GM18519 (cell line): ENCODE measurements around the gene RAPGEF5.

Experiments
- ATAC-seq: cut with Tn5 transposase; IDR thresholded peaks from one replicate; pipeline ENCODE4 v1.9.1; 2021; ENCODE audit warnings: mild to moderate bottlenecking, moderate library complexity; ENCODE audit not compliant: unreplicated experiment, low FRiP score

RAPGEF5 gene

GRCh38 chr7:22275661-22276060 lies 81.3 kb downstream of the RAPGEF5 start:
- ATAC-seq, result no peak

DNA sequence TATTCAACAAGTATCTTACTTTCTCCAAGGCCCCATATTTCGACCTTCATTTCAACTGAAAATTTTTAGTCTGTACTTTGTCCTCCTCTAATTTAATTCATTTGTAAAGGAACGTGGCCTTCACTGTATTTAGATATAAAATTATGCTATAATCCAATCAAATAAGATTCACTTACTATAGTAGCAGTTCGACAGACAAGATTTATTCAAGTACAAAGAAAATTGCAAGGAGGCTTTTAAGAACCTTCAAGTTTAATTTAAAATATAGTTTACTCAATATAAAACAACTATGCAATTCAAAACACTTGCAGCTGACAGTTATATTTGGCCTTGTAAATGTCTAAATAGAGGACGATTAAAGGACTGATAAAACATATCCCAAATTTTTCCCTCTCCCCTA lies 85.6 kb downstream of the RAPGEF5 start:
- no peak for ATAC-seq

GRCh38 chr7:22270371-22270770 lies 86.6 kb downstream of the RAPGEF5 start:
- ATAC-seq, result no peak

GRCh38 chr7:22269963-22270362 lies 87.0 kb downstream of the RAPGEF5 start:
- ATAC-seq, result no peak

DNA sequence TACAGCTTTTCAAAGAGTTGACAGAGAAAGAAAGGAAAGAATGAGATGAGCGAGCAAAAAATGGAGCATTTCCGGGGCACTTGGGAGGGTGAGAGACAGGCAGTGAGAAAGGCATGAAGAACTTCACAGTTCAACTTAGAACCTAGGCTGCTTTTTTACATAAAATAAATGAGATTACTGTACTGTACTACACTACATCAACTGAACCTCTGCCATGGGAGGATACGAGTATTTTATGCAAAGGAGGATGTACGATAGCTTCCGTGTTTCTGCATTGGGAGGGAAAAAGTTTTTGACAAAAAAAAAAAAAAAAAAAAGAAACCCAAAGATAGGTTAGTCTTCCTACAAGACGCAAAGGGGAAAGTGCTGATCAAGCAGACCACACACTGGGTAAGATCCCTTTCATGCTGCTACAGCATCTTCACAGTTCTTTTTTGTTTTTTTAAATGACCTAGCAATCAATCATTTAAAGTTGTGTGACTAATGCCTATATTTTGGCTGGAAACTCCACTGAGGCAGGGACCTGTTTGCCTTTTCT lies 88.0 kb downstream of the RAPGEF5 start:
- ATAC-seq, result no peak

DNA sequence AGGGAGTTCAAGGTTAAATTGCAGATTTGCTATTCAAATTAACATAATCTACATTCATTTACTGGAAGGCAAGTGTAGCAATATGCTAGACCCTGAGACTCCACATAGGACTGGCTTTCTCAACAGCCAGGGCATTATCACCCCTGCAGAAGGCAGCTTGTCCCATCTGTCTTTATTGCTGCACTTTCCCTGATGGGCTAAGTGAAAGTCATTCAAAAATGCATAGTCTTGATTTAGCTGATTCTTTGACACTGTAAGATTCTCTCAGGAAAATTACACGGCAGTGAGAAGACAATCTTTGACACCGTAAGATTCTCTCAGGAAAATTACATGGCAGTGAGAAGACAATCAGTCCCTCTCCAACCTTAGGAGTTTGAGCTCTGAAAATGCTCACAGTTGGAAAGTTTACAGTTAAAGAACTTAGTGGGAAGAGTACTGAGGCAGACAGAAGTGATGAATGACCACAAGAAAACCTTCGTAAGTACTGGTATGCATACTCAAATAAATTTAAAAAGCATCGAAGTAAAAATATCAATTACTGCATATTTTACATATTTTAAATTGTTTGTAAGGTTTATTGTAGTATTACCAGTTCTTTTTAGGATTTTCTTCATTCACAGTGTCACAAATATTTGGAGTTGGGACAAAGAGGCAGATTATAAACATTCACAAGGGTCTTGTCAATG lies 88.9 kb downstream of the RAPGEF5 start:
- no peak for ATAC-seq

DNA sequence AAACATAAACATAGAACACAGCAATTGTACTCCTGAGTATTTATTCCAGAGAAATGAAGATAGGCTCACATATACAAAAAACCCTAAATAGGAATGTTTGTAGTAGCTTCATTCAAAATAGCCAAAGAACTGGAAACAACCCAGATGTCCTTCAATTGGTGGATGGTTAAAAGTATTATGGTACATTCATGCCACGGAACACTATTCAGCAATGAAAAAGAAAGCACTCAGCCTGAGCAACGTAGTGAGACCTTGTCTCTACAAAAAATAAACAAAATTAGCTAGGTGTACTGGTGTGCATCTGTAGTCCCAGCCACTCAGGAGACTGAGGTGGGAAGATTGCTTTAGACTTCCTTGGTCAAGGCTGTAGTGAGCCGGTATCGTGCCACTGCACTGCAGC lies 94.4 kb downstream of the RAPGEF5 start:
- ATAC-seq, result no peak

GRCh38 chr7:22256541-22257096 lies 100.3 kb downstream of the RAPGEF5 start:
- ATAC-seq, result no peak

- no peak for ATAC-seq
Measured at GRCh38 chr7:22255834-22256233, 101.1 kb downstream of the RAPGEF5 start.

DNA sequence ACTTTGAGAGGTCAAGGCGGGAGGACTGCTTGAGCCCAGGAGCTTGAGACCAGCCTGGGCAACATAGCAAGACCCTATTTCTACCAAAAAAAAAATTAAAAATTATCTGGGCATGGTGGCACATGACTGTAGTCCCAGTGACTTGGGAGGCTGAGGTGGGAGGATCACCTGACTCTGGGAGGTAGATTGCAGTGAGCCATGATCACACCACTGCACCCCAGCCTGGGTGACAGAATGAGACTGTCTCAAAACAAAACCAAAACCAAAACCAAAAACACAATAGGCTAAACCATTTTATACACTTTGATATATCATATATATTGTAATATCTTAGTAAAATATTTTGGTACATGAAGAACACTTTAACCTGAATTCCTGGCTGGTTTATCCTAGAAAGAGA lies 101.6 kb downstream of the RAPGEF5 start:
- no peak for ATAC-seq

GRCh38 chr7:22252936-22253536 lies 103.9 kb downstream of the RAPGEF5 start:
- no peak for ATAC-seq

DNA sequence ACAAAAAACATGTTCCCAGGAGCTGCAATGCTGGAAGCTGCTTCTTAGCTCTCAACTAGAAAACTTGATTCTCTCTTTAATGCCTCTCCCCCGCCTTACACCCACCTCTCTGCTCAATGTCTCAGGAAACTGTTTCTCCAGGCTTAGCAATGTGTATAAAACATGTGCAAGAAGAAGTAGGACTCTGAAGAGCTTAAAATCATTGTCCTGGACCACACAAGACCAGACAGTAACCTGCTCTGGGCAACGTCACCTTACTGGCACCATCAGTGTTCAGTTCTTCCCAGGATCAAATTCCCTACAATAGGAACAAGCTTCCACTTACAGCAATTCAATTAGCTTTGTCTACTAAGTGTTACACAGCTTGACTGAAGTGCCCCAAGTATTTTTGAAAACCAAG lies 104.9 kb downstream of the RAPGEF5 start:
- ATAC-seq, result no peak

DNA sequence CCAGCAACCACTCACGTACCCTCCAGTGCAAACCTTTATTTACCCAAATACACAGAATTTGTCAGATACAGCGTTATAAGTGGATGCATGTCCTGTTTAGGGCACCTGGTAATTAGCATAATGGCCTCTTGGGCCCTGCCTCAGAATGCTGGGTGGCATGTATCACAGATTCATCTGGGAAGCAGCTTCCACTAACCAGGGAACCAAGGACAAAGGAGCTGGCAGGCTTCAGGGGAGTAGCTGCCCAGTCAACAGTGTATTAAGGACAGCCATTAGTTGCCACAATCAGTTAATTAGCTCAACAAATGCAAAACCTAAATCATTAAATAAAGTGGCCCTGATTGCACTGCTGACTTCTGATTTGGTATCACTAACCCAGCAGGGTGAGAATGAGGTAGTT lies 105.7 kb downstream of the RAPGEF5 start:
- ATAC-seq, result no peak

- ATAC-seq, result no peak
Measured at GRCh38 chr7:22250390-22250789, 106.6 kb downstream of the RAPGEF5 start.

GRCh38 chr7:22248111-22248809 lies 108.7 kb downstream of the RAPGEF5 start:
- no peak for ATAC-seq

GRCh38 chr7:22241805-22242390 lies 115.1 kb downstream of the RAPGEF5 start:
- ATAC-seq, result no peak

DNA sequence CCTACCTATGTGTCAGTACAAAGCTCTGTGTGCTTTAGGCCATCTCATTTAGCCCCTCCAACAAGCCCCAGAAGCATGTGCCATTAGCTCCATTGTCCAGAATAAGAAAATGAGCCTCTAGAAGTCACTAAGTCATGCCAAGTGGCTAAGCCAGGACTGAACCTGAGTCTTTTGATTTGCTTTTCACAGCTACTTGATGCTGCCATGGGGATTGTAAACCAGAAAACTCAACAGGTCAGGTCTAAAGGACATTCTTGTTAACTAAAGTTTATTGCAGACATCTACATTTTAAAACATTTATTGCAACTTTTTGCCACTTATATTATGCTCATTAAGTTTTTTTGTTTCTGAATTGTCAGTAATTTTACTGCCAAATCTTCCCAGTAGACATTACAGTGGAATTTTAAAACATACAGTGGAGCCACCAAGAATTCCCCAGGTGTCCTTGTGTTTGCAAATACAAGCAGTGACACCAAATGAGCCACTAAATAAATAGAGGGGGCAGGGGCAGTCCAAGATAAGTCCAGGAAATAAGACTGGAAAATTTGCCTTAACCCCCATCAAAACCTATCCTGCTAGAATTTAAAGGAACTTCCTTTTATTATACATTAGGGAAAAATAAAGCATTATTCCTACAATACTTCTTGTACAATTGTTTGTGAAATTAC lies 115.9 kb downstream of the RAPGEF5 start:
- no peak for ATAC-seq

DNA sequence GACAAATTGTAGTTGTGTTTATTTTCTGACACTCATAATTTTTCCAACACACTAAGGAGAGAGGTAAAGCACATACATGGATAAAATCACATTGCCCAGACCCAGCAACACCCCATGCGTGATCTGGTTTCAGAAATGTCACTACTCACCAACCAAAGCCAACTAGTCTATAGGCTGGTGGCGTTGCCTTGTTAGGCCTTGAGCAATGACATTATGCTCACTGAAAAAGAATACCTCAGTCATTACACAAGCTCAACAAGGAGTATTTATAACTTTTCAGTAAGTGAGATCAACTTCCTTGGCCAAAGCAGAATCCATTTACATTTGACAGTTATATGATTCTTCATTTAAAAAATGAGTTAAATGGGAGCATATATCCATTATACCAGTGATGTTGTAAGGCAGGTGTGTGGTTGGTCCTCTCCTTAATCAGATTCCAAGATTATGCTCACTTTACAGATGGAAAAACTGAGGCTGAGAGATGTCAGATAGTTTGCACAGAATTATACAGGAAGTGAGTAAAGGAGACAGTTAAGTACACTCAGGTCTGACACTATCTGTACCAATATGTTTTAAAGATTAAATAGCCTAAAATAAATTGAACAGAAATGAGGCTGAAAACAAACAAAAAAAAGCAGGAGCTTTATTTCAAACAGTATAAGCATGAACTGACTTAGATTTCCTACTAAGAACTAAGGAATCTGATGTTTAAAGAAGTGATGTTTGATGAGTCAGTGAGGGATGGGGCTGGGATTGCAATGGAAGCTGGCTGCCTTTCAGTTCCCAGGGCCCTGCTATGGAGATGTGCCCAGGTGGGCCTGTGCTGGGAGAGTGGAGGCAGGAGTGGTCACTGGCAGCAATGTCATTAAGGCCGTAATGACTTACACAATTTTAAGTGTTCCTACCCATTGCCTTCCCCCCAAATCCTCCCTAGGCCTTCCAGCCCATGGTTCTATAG lies 118.3 kb downstream of the RAPGEF5 start:
- ATAC-seq, result no peak

- no peak for ATAC-seq
Measured at GRCh38 chr7:22235134-22235533, 121.8 kb downstream of the RAPGEF5 start.
